Keratinocyte (primary cell): ENCODE results near the gene WTAP. TPM values are rescaled to one million over a fixed set of nuclear protein-coding genes. Genes with fewer than 3 reads are reported as not detected.

Experiments
- DNase-seq: peaks from one replicate; pipeline ENCODE4 v3.0.0-alpha.2; 2011; ENCODE audit warnings: low read depth, missing footprints, low spot score
- FAIRE-seq: peaks from 2 replicates; lab custom pipeline; 2011; peaks lifted over from hg19 to GRCh38; lab: Jason Lieb, UNC
- H2AFZ ChIP-seq: 2 replicates; pipeline ENCODE4 v1.6.0; 2012; ENCODE audit warnings: low read length, control low read depth, inconsistent platforms; ENCODE audit not compliant: control insufficient read depth
- H3K27ac ChIP-seq: 2 replicates; pipeline ENCODE4 v1.5.1; 2011; ENCODE audit warnings: low read length; ENCODE audit not compliant: control insufficient read depth, insufficient read depth
- H3K27me3 ChIP-seq: 3 replicates; pipeline ENCODE4 v1.6.0; 2011; ENCODE audit warnings: low read length; ENCODE audit not compliant: control insufficient read depth, insufficient read depth; ENCODE audit errors: extremely low read depth
- H3K36me3 ChIP-seq, 2 experiments: 2 replicates in 1 of 2; 3 replicates in 1 of 2; pipeline ENCODE4 v1.5.1; 2011; ENCODE audit warnings: low read length in 2 of 2, mild to moderate bottlenecking in 1 of 2; ENCODE audit not compliant: control insufficient read depth in 2 of 2, insufficient read depth in 2 of 2; ENCODE audit errors: extremely low read depth in 1 of 2
- H3K4me1 ChIP-seq: 3 replicates; pipeline ENCODE4 v1.5.1; 2011; ENCODE audit warnings: low read length; ENCODE audit not compliant: control insufficient read depth, insufficient read depth; ENCODE audit errors: extremely low read depth
- H3K4me2 ChIP-seq: 3 replicates; pipeline ENCODE4 v1.6.0; 2011; ENCODE audit warnings: low read depth, low read length; ENCODE audit not compliant: control insufficient read depth, insufficient read depth; ENCODE audit errors: extremely low read depth
- H3K4me3 ChIP-seq, 3 experiments: fragments of 200-600 bp in 1 of 3; sonication (generic) in 1 of 3; 2 replicates in 2 of 3; 3 replicates in 1 of 3; pipeline ENCODE4 v1.5.1; 2011 to 2016; ENCODE audit warnings: low read length in 3 of 3, mild to moderate bottlenecking in 3 of 3, control low read depth in 2 of 3, inconsistent platforms in 1 of 3, low read depth in 1 of 3, mixed read lengths in 1 of 3, mixed run types in 1 of 3, moderate library complexity in 1 of 3; ENCODE audit not compliant: control insufficient read depth in 2 of 3, insufficient read depth in 2 of 3; ENCODE audit errors: extremely low read depth in 1 of 3
- H3K79me2 ChIP-seq: 2 replicates; pipeline ENCODE4 v1.6.0; 2012; ENCODE audit warnings: low read length; ENCODE audit not compliant: control insufficient read depth, insufficient read depth
- H3K9ac ChIP-seq: 3 replicates; pipeline ENCODE4 v1.6.0; 2011; ENCODE audit warnings: low read length; ENCODE audit not compliant: control insufficient read depth, insufficient read depth; ENCODE audit errors: extremely low read depth
- H3K9me1 ChIP-seq: 3 replicates; pipeline ENCODE4 v1.6.0; 2011; ENCODE audit warnings: low read length; ENCODE audit not compliant: control insufficient read depth, insufficient read depth; ENCODE audit errors: extremely low read depth
- H3K9me3 ChIP-seq: 2 replicates; pipeline ENCODE4 v1.5.1; 2012; ENCODE audit warnings: low read depth, low read length; ENCODE audit not compliant: control insufficient read depth
- H4K20me1 ChIP-seq: 3 replicates; pipeline ENCODE4 v1.6.0; 2011; ENCODE audit warnings: low read length; ENCODE audit not compliant: control insufficient read depth, insufficient read depth; ENCODE audit errors: extremely low read depth
- CTCF ChIP-seq, 3 experiments: IDR thresholded peaks in 1 of 3; conservative IDR thresholded peaks in 1 of 3; optimal IDR thresholded peaks in 1 of 3; 2 replicates in 2 of 3; 3 replicates in 1 of 3; pipeline versions ENCODE3 to v1.5.1; 2011; ENCODE audit warnings: low read length in 3 of 3, mild to moderate bottlenecking in 3 of 3, moderate library complexity in 2 of 3, control low read depth in 1 of 3, inconsistent platforms in 1 of 3; ENCODE audit not compliant: insufficient read depth in 2 of 3; ENCODE audit errors: extremely low read depth in 1 of 3
- EZH2 ChIP-seq: IDR thresholded peaks from one replicate; pipeline ENCODE4 v1.6.1; 2012; ENCODE audit warnings: inconsistent platforms, mild to moderate bottlenecking, low read length, moderate library complexity
- dilution Hi-C: fragments of 300-500 bp; cut with MboI; formaldehyde crosslinking; loops from one replicate; pipeline ENCODE4 v1.7.0; 2020; ENCODE audit warnings: low sequenced_read_pairs; ENCODE audit not compliant: extremely low pct_ligation_motif_present
- polyA plus RNA-seq, 5 experiments: library from polyadenylated mRNA; depleted of rRNA in 3 of 5; stranded (reverse) in 3 of 5; stranded (forward) in 1 of 5; unstranded in 1 of 5; fragments of >200 nt; gene quantifications; 1 replicate in 1 of 5; 2 replicates in 3 of 5; 3 replicates in 1 of 5; pipeline versions ENCODE4 v1.2.1 to v1.2.3, GENCODE V29; 2011 to 2012; ENCODE audit warnings: missing spikeins in 2 of 5, low read depth in 1 of 5, low replicate concordance in 1 of 5

Gene WTAP
- polyA plus RNA-seq, 1 donor (not counting 4 experiments of a cell fraction or from before 2014, with no cell fraction given) = 40.2 TPM

GRCh38 chr6:159682295-159682694 lies 45.0 kb upstream of the WTAP start:
- Histone ChIP-seq H3K4me2 (no peak overlapping the region), H4K20me1 (no peaks in the 10 kb centered on the region), H3K9ac (no peak overlapping the region), H3K4me1 (peaks cover 5% of the 10 kb centered on the region), H3K9me1 (no peaks in the 10 kb centered on the region), H3K4me3 (no peak overlapping the region), H3K9me3 (no peaks in the 10 kb centered on the region), H3K36me3 (peaks cover 3 to 7% of the 10 kb centered on the region in 2 experiments), H3K27me3 (no peaks in the 10 kb centered on the region), H3K27ac (no peak overlapping the region), H3K79me2 (no peaks in the 10 kb centered on the region), H2AFZ (no peak overlapping the region)
- no peak for TF ChIP-seq CTCF (optimal IDR thresholded peaks at IDR 0.05 in 1 of 3, IDR thresholded peaks at IDR 0.05 in 1 of 3, conservative IDR thresholded peaks at IDR 0.05 in 1 of 3; ENCODE audit: extremely low read depth in 1 of 3, insufficient read depth in 2 of 3, low read length in 3 of 3)
- TF ChIP-seq EZH2 = no peak
- no peak for FAIRE-seq
- DNase-seq = no peak
- dilution Hi-C loops = no loop called here

- Histone ChIP-seq H3K27ac (no peak overlapping the region), H3K9me3 (no peaks in the 10 kb centered on the region), H3K27me3 (no peaks in the 10 kb centered on the region), H3K9me1 (no peaks in the 10 kb centered on the region), H4K20me1 (no peaks in the 10 kb centered on the region), H3K79me2 (no peaks in the 10 kb centered on the region), H3K4me3 (no peak overlapping the region), H3K4me2 (no peak overlapping the region), H3K4me1 (peaks cover 5% of the 10 kb centered on the region), H3K36me3 (peaks cover 6 to 7% of the 10 kb centered on the region in 2 experiments), H3K9ac (no peak overlapping the region), H2AFZ (no peak overlapping the region)
- TF ChIP-seq CTCF (optimal IDR thresholded peaks at IDR 0.05 in 1 of 3, IDR thresholded peaks at IDR 0.05 in 1 of 3, conservative IDR thresholded peaks at IDR 0.05 in 1 of 3; ENCODE audit: extremely low read depth in 1 of 3, insufficient read depth in 2 of 3, low read length in 3 of 3) (no peak), EZH2 (no peak)
- DNase-seq (no peak), FAIRE-seq (no peak)
- dilution Hi-C loops = no loop called here
These were observed 44.5 kb upstream of the WTAP start for GRCh38 chr6:159682810-159683209.
